Skin of body (tissue), 2 donors: ENCODE data around the gene SYAP1. TPM values are rescaled to one million over a fixed set of nuclear protein-coding genes. Genes with fewer than 3 reads are reported as not detected.
"Not testable (repeated sequence)": the region's sequence is repeated elsewhere in the genome, so short reads cannot be mapped to it uniquely, and the experiment has no call there.

Experiments used
- DNase-seq: peaks from one replicate; lab custom pipeline; 2025; lab: John Stamatoyannopoulos, UW
- total RNA-seq: library from RNA; depleted of rRNA; stranded (reverse); fragments of >200 nt; gene quantifications from one replicate; pipeline ENCODE4 v1.2.3, GENCODE V29; 2014

Gene SYAP1
- total RNA-seq, 1 donor from 2014 or later: 22.7 TPM

- no peak for DNase-seq
These were observed 5.7 kb downstream of the SYAP1 start for GRCh38 chrX:16725072-16725471.

GRCh38 chrX:16726347-16726988, 7.1 kb downstream of the SYAP1 start:
- not testable (repeated sequence) for DNase-seq

DNA sequence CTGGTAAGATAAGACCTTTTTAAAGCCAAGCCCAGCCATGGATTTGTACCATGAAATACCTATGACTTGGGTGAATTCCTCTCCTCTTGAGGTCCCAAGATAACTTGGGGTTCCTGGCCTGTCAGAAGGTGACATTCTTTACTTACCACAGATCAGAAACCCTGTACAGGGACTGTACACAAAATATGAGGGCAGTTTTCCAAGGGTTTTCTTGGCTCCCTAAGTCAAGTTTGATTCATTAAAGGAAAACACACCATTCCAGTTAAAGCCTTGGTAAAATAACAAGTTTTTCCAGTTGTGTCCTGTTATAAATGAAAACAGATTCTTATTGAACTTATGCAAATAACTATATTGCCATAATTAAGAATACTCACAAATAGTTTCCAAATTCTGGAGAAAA, 8.2 kb downstream of the SYAP1 start:
- DNase-seq: no peak

DNA sequence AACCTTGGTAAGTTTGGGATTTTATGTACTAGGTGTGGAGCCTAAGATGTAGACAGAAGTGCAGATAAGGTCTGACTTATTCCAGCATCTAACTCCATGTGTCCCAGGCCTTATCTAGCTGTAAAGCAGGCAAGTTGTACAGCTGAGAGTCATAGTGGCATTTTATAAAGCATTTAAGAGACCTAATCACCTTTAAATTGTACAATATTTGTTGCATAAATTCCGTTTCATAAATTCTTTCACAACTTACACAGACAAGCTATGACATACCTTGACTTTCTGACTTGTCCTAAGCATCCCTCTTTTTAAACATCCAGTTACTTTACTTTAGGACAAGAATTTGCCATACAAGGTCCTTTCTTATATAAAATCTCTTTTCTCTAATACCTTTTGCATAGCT, 11.0 kb downstream of the SYAP1 start:
- no peak for DNase-seq

DNA sequence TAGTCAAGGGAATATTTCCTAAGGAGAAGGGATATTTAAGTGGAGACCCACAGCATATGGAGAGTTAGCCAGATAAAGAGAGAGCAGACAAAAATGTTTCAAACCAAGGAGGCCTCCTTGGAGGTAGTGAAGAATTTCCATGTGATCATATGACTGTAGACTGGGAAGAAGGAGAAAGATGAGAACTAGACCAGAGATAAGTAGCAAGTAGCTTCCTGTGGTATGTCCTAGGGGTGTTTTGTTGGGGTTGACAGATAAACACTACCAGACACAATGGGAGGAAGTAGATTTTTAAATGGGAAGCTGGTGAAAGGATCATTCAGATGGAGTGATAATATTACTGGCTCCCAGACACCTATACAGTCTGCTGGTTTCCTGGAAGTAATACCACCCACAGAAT, 13.6 kb downstream of the SYAP1 start:
- DNase-seq: no peak

DNA sequence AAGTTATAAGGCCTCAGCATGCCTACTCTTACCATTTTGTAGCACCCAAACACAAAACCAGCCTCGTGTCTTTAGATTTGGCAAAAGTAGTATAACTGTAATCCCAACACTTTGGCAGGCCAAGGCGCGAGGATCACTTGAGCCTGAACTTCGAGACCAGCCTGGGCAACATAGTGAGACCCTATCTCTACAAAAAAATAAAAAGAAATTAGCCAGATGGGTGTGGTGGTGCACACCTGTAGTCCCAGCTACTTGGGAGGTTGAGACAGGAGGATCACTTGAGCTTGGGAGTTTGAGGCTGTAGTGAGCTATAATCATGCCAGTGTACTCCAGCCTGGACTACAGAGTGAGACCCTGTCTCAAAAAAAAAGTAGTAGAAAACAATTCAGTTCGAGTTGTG, 17.6 kb downstream of the SYAP1 start:
- no peak for DNase-seq

GRCh38 chrX:16739574-16739973, 20.2 kb downstream of the SYAP1 start:
- no peak for DNase-seq

GRCh38 chrX:16743604-16744325, 24.4 kb downstream of the SYAP1 start:
- DNase-seq: no peak

GRCh38 chrX:16745102-16745501, 25.7 kb downstream of the SYAP1 start:
- DNase-seq: no peak

- DNase-seq: no peak
These were observed 26.2 kb downstream of the SYAP1 start for GRCh38 chrX:16745659-16746058.

- DNase-seq: no peak
These were observed 29.0 kb downstream of the SYAP1 start for GRCh38 chrX:16748425-16748824.

GRCh38 chrX:16750136-16750535, 30.7 kb downstream of the SYAP1 start:
- no peak for DNase-seq

- no peak for DNase-seq
These were observed 34.6 kb downstream of the SYAP1 start for GRCh38 chrX:16754019-16754418.

DNA sequence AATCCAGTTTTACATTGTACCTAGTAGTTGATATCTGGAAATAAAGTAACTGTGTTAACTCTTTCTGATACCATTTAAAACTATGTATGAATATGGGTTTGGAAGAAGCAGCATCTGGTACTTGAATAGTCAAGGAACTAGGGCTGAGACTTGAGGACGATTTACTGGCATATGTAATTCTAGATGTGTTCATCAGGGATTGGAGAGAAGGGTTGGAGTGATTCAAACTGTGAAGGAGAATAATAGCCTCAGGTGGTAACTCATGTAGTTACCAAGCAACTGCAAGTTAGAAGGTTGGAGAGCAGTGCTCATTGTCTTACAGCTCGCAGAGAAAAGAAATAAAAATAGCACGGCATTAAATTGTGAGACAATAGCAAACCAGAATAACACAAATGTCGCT, 37.3 kb downstream of the SYAP1 start:
- no peak for DNase-seq

DNA sequence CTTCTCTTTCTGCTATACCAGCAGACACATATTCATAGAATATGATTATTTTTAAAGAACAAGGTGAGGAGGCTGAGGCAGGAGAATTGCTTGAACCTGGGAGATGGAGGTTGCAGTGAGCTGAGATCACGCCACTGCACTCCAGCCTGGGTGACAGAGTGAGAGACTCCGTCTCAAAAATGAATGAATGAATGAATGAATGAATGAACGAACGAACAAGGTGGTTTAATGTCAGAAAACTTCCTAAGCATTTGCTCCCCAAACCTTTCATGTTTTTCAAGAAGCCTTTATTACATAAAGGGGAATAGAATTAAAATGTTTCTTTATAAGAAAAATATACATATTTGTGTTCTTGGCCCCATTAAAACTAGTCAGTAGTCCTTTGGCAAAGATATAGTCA, 42.1 kb downstream of the SYAP1 start:
- not testable (repeated sequence) for DNase-seq

GRCh38 chrX:16762579-16762978, 43.2 kb downstream of the SYAP1 start:
- no peak for DNase-seq

DNA sequence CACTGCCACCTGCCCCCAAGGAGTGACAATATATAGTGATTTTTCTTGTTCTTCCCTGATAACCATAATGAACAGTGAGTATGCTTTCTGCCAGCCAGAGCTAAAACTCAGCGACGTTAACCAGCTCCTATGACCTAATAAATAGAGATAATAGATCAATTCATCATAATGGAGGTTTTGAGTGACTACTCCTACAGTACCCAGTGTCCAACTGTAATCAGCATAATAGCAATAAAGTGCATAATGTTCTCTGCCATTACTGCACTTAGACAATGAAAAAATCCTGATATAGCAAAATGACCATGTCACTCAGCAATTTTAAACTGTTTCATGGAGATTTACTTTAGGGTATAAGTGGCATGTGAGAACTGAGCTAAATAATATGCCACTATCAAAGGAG, 46.2 kb downstream of the SYAP1 start:
- DNase-seq: no peak

- no peak for DNase-seq
These were observed 51.6 kb downstream of the SYAP1 start for GRCh38 chrX:16770970-16771482.

DNA sequence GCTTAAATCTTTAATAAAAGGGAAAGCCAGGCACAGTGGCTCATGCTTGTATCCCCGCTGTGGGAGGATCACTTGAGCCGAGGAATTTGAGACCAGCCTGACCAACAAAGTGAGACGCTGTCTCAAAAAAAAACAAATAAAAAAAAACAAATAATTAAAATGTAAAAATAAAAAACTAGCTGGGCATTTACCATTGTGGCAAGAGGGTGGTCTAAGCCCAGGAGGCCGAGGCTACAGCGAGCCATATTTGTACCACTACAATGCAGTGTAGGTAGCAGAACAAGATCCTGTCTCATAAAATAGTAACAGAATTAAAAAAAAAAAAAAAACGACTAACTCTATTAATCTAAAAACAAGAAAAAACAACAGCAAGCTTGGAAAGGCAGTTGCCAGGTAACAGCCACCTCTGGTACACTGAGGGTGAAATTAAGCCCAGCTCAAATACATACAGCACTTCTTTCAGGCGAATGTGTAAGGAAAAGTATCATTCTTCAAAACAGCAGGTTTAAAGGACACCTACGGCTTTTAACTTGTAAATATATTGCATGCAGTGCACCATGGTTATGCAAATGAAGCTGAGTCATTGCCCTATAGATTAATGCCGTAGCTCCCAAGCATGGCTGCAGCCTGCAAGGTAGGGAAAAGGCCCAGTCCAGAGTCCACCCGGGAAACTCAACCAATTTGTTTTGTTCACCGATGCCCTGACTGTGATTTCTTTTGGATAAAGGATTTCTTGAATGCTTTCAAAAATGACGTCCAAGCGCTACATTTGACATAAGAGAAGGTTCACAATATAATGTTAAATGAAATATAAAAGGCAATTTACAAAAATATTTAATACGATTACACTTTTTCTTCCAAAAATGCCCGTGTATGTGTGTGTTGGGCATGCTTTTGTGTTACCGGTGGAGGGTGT, 52.3 kb downstream of the SYAP1 start:
- DNase-seq: no peak

DNA sequence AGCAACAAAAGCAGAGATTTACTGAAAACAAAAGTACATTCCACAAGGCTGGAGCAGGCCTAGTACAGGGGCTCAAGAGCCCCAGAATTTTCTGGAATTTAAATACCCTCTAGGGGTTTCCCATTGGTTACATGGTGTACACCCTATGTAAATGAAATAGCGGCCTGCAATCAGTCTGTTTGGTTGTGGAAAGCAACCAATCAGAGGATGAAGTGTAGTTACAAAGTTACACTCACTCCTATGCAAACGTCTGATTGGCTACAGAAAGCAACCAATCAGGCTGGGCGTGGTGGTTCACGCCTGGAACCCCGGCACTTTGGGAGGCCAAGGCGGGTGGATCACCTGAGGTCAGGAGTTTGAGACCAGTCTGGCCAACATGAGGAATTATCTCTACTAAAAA, 53.0 kb downstream of the SYAP1 start:
- DNase-seq: no peak

- no peak for DNase-seq
These were observed 55.3 kb downstream of the SYAP1 start for GRCh38 chrX:16774746-16775145.

GRCh38 chrX:16778545-16778944, 59.1 kb downstream of the SYAP1 start:
- no peak for DNase-seq
